GM12801 (cell line): ENCODE results near the gene DCLK3.

Experiments
- TF ChIP-seq, protein P1 (sequence below): IDR thresholded peaks from one replicate; pipeline ENCODE4 v1.5.1; 2011; ENCODE audit warnings: control low read depth; ENCODE audit not compliant: insufficient read length; ENCODE audit errors: extremely low read depth

The DCLK3 gene

DNA sequence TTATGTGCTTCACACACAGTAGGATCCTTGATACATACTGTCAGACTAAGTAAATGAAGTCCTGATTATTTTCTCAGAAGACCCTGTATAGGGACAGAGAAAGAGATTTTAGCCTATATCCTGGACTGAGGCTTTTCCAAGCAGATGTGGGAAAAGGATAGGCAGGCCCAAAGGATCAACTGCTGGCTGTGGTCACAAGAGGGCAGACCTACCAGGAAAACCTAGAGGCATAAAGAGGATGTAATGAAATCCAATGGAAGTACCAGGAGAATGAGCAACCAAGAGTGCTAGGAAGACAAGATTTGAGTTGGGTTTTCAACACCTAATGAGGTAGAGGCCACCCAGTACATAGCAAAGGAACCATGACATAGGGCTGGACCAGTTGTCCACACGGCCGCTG, 23.1 kb downstream of the DCLK3 start:
- TF ChIP-seq, protein P1, sequence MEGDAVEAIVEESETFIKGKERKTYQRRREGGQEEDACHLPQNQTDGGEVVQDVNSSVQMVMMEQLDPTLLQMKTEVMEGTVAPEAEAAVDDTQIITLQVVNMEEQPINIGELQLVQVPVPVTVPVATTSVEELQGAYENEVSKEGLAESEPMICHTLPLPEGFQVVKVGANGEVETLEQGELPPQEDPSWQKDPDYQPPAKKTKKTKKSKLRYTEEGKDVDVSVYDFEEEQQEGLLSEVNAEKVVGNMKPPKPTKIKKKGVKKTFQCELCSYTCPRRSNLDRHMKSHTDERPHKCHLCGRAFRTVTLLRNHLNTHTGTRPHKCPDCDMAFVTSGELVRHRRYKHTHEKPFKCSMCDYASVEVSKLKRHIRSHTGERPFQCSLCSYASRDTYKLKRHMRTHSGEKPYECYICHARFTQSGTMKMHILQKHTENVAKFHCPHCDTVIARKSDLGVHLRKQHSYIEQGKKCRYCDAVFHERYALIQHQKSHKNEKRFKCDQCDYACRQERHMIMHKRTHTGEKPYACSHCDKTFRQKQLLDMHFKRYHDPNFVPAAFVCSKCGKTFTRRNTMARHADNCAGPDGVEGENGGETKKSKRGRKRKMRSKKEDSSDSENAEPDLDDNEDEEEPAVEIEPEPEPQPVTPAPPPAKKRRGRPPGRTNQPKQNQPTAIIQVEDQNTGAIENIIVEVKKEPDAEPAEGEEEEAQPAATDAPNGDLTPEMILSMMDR: no peak

DNA sequence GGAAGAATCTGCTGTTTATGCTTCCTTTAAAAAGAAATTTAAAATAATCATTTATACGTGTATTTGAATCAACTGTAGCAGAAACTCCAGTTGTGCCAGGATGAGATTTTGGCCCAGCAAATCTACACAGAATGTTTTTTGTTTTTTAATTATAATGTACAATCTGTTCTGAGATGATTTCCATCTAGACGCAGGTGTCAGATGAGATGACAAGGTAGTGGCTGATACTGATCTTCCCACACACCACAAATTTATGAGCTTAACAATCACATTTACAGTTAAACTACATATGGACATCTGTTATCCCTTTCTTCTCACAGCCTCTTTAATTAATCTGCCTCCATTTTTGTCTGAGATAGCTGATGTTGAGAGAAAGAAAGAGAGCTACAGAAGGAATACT, 23.6 kb downstream of the DCLK3 start:
- TF ChIP-seq, protein P1: no peak

DNA sequence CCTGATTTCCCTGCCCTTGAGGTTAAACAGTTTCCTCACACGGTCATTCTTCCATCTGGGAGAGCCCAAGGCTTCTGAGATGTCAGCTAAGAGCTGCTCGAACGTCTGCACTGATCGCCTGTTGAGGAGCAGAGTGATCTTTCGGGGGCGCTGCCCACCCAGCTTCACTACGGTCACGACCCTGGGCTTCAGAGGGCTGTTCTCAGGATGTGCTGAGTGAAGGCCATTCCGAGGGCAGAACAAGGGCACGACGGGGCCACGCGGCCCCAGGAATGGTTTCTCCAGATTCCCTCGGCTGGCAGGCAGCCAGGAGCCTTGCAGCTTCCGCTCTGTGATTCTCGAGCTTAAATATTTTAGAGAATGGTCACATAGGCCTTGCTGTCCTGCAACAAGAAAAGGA, 25.7 kb downstream of the DCLK3 start:
- TF ChIP-seq, protein P1: no peak

DNA sequence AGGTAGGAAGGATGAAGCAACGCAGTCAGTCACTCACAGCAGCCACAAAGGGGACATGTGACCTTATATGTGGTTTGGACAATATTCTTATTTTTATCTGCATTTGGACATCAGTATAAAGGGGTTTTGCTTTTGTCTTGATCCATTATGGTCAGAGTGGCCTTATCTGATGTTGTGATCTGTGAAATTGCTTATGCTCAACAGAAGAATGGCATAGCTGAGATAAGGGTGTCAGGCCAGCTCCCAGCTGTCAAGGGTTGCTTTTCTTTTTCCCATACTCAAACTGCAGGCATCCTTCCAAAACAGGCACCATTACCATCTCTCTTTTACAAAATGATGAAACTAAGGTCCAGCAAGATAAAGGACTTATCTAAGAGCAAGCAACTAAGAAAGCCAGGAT, 28.1 kb downstream of the DCLK3 start:
- TF ChIP-seq, protein P1: no peak

DNA sequence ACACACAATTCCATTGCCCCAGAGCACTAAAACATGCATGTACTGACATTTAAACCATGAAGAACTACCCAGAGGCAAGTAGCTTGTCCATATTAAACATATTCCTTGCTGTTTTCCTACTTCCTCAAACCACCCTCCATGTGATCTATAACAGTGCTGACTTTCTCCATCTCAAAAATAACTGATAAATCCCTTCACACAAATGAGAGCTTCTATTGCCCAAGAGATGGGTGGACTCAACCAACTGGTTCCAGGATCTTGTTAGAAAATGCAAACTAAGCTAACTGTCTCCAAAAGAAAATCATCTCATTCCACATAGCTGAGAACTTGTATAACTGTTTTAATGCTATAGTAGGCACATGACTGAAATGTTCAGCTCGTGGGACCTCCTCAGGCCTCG, 29.6 kb downstream of the DCLK3 start:
- TF ChIP-seq, protein P1: no peak

DNA sequence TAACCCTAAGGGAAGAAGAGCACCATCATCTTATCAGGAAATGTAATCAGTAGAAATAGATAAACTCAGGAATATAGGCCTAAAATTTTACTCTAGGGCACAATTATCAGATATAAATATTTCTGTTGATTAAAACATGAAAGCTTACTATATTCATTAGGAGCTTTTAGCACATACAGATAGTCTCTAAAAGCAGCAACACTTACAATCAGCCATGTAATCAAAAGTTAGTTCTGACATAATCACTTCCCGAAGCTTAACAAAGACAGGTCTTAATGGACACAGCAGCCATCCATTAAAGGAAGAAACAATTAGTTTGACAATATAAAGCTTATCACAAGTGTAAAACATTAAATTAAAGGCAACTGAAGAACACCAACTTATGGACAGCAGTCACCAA, 30.6 kb downstream of the DCLK3 start:
- TF ChIP-seq, protein P1: no peak

DNA sequence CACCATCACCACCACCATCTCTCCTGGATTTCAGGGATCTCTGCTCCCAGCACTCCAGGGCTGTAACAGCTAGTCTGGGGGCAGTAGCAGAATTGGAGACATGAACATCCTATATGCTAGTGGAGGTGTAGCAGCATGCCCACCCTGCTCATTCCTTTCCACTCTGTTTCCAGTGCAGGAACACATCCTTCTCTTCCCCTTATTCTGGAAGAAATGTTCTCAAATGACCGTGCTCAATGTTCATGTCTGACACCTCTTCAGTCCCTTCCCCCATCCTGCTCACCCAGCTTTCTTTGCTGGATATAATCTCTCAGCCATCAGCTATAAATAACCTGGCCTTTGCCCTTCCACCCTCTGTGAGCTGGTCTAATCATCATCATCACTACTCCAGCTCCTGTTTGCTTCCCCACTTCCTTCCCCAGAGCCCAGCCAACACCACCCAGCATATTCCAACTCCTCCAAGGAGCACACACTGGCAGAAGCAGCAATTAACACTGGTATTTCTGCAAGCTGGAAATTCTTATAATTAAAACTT, 31.1 kb downstream of the DCLK3 start:
- TF ChIP-seq, protein P1: no peak

DNA sequence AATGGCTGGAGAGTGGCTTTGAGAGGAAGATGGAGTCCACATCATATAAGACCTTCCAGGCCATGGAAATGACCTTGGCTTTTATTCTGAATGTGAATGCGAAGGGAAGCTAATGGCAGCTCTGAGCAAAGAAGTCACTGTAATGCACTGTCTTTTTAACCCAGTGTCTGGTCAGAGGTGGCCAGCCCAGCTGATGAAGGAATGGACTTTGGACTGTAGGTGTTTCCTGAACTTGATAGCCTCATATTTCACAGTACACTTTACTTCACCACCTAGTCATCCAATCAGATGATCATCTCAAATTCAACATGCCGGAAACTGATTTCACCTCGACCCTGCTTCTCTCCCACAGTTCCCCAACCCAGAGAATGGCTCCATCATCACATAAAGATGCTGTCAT, 33.4 kb downstream of the DCLK3 start:
- TF ChIP-seq, protein P1: no peak
